Large intestine (tissue), 3 donors: Measurements from ENCODE around the gene ARRDC2. TPM values are rescaled to one million over a fixed set of nuclear protein-coding genes. Genes with fewer than 3 reads are reported as not detected.
"Not testable (repeated sequence)": the region's sequence is repeated elsewhere in the genome, so short reads cannot be mapped to it uniquely, and the experiment has no call there.

Experiments used
- DNase-seq, 2 donors: peaks; one replicate each; pipeline versions ENCODE4 v3.0.0 to v3.0.0-alpha.2; 2013
- H3K27ac ChIP-seq: one replicate; pipeline ENCODE4 v1.5.1; 2013; ENCODE audit warnings: low read length
- H3K27me3 ChIP-seq: 2 replicates; pipeline ENCODE4 v1.6.1; 2013; ENCODE audit warnings: low read length; ENCODE audit not compliant: control insufficient read depth, insufficient read depth
- H3K36me3 ChIP-seq: 2 replicates; pipeline ENCODE4 v1.6.1; 2013; ENCODE audit warnings: low read length; ENCODE audit not compliant: control insufficient read depth, insufficient read depth
- H3K4me1 ChIP-seq: one replicate; pipeline ENCODE4 v1.6.1; 2013; ENCODE audit warnings: low read length; ENCODE audit not compliant: control insufficient read depth, insufficient read depth
- H3K4me3 ChIP-seq: one replicate; pipeline ENCODE4 v1.5.1; 2013; ENCODE audit warnings: low read length
- H3K9me3 ChIP-seq: one replicate; pipeline ENCODE4 v1.6.1; 2013; ENCODE audit warnings: mild to moderate bottlenecking, low read depth, low read length, moderate library complexity; ENCODE audit not compliant: control insufficient read depth
- WGBS: methylation state at CpG from one replicate; pipeline ENCODE4 v1.1.5; 2013; ENCODE audit warnings: low lambda C conversion rate; ENCODE audit not compliant: insufficient coverage; 5-methylcytosine and 5-hydroxymethylcytosine counted together
- polyA plus RNA-seq: library from polyadenylated mRNA; unstranded; fragments of 120-200 nt; gene quantifications from one replicate; pipeline ENCODE4 v1.2.1, GENCODE V29; 2013

ARRDC2 gene
- polyA plus RNA-seq, 1 donor = 7.7 TPM

- peaks cover 12% of the 10 kb centered on the region for H3K4me1 ChIP-seq
- H3K27ac ChIP-seq = no peak overlapping the region
- no peak overlapping the region for H3K4me3 ChIP-seq
- no peaks in the 10 kb centered on the region for H3K9me3 ChIP-seq
- DNase-seq = no peak
- no peaks in the 10 kb centered on the region for H3K27me3 ChIP-seq
- peaks cover 6% of the 10 kb centered on the region for H3K36me3 ChIP-seq
- WGBS = no CpG with 5 or more reads among the region's 15 CpGs
Observed at GRCh38 chr19:18017275-18018083, 9.5 kb downstream of the ARRDC2 start.

GRCh38 chr19:18020212-18021085, 12.5 kb downstream of the ARRDC2 start:
- DNase-seq = peak in 1 of 2 donors; percentile 21
- no peaks in the 10 kb centered on the region for H3K27me3 ChIP-seq
- no peaks in the 10 kb centered on the region for H3K36me3 ChIP-seq
- peaks cover 8% of the 10 kb centered on the region for H3K4me1 ChIP-seq
- no peak overlapping the region for H3K27ac ChIP-seq
- H3K9me3 ChIP-seq = no peaks in the 10 kb centered on the region
- WGBS = no CpG with 5 or more reads among the region's 16 CpGs
- no peak overlapping the region for H3K4me3 ChIP-seq

DNA sequence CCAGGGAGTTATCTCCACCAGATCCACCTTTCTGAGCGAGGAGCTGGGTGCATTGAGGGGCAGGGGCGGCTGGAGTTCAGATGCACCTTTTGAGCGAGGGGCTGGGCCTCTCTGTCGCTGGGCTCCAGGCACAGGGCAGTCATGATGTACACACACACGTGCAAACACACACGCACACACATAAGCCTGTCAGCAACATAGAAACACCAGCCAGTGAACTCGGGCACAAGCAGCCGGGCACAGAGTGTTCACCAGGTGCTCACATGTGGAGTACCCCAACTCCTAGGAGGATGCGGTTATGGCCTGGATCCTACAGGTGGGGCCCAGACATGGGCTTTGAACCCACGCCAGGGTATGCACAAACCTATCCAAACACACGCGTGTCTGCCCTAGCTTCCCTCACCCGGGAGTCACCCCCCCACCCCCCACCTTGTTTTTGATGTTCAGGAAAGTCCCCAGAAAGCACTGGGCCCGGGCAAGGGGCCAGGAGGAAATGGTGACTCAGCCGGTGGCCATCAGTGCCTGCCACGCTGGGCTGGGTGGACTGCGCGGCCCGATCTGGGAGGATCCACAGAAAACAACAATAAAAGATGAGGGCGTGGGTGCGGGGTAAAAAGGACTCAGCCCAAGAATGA, 13.3 kb downstream of the ARRDC2 start:
- Histone ChIP-seq H3K27me3 (no peaks in the 10 kb centered on the region), H3K4me1 (peaks cover 8% of the 10 kb centered on the region), H3K36me3 (no peaks in the 10 kb centered on the region), H3K9me3 (no peaks in the 10 kb centered on the region), H3K27ac (peak overlapping the region; percentile 15), H3K4me3 (no peak overlapping the region)
- DNase-seq = peak in 1 of 2 donors; percentile 27
- no CpG with 5 or more reads among the region's 21 CpGs for WGBS

DNA sequence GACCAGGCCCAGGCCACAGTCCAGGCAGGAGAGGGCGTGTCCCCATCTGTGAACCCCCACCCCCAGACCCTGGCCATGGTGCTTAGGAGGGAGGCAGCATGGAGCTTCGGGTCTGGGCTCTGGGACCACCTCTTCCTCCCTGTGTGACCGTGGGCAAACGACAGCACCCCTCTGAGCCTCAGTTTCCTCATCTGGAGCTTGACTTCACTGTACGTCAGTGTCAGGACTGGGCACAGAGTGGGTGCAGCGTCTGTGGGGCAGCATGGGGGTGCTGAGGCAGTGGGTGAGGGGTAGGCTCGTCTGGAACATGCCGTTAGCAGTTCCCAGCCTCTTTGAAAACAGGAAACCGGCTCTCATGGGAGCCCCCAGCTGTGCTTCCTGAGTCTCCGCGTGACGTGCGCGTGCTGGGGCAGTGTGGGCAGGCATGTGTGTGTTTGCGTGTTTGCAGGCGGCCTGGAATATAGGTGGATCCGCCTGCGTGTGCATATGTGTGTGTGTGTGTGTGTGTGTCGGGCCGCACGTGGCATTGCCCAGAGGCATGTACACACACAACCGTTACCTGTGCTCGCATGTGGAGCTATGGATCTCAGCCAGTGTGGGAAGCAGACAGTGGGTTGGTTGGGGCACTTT, 15.8 kb downstream of the ARRDC2 start:
- Histone ChIP-seq H3K27me3 (no peaks in the 10 kb centered on the region), H3K9me3 (no peaks in the 10 kb centered on the region), H3K36me3 (no peaks in the 10 kb centered on the region), H3K27ac (peak overlapping the region; percentile 26), H3K4me1 (peaks cover 8% of the 10 kb centered on the region), H3K4me3 (no peak overlapping the region)
- peak; percentile 50 to 59 for DNase-seq
- no CpG with 5 or more reads among the region's 23 CpGs for WGBS

DNA sequence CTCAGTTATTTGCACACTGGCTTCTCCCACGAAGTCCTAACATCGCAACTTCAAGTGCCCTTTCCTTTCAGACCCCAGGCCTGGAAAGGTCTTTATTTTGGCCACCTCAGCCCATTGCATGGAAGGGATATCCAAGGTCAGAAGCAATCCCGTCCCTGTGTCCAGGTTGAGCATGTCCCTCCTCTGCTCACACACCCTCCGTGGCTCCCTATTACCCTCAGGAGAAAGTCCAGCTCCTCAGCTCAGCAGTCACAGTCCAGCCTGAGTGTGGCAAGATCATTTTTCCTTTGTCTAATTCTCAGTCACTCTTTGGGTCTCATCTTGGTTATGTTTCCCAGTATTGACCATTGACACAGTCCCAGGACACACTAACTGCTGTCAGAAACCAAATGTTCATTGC, 19.2 kb downstream of the ARRDC2 start:
- Histone ChIP-seq H3K27me3 (no peaks in the 10 kb centered on the region), H3K4me1 (peaks cover 12% of the 10 kb centered on the region), H3K36me3 (no peaks in the 10 kb centered on the region), H3K27ac (no peak overlapping the region), H3K9me3 (peaks cover 3% of the 10 kb centered on the region), H3K4me3 (no peak overlapping the region)
- WGBS = no CpG with 5 or more reads among the region's 4 CpGs
- DNase-seq = no peak

- no peaks in the 10 kb centered on the region for H3K36me3 ChIP-seq
- peak; percentile 78 to 82 for DNase-seq
- H3K9me3 ChIP-seq = peaks cover 3% of the 10 kb centered on the region
- H3K27ac ChIP-seq = peak overlapping the region; percentile 61
- no peaks in the 10 kb centered on the region for H3K27me3 ChIP-seq
- peaks cover 6% of the 10 kb centered on the region for H3K4me1 ChIP-seq
- no peak overlapping the region for H3K4me3 ChIP-seq
- WGBS = no CpG with 5 or more reads among the region's 8 CpGs
Observed at GRCh38 chr19:18029617-18030338, 21.8 kb downstream of the ARRDC2 start.

DNA sequence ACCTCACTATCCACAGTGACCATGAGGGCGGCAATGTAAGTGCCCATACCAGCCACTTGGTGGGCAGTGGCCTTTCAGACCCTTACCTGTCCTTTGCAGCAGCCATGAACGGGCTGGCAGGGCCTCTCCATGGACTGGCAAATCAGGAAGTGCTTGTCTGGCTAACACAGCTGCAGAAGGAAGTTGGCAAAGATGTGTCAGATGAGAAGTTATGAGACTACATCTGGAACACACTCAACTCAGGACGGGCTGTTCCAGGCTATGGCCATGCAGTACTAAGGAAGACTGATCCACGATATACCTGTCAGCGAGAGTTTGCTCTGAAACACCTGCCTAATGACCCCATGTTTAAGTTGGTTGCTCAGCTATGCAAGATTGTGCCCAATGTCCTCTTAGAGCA, 23.4 kb downstream of the ARRDC2 start:
- whole genome bisulfite sequencing = no CpG with 5 or more reads among the region's 5 CpGs

DNA sequence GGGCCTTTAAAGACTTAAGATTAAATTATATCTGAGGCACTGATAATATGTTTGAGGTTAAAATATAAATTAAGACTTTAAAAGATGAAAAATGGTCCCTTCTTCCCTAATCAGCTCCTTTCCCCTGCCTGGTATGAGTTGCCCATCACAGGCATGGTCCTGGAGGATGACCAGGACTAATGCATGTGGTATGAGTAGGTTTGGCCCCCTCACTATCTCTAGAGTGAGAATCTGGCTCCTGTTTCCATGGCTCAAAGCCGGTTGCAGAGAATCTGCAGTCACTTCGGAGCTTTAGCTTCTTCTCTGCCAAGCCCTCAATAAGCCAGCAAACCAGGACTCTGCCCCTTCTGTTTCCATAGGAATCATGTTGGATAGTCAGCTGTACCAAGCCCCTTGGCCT, 24.1 kb downstream of the ARRDC2 start:
- H3K9me3 ChIP-seq, H3K27ac ChIP-seq, H3K4me1 ChIP-seq, DNase-seq, H3K4me3 ChIP-seq, H3K36me3 ChIP-seq, H3K27me3 ChIP-seq: not testable (repeated sequence)
- no CpG with 5 or more reads among the region's 2 CpGs for WGBS

More for the DNA sequence above, 23.4 kb downstream of the ARRDC2 start:
- not testable (repeated sequence) for H3K36me3 ChIP-seq, H3K4me1 ChIP-seq, H3K27ac ChIP-seq, H3K27me3 ChIP-seq, DNase-seq, H3K9me3 ChIP-seq, H3K4me3 ChIP-seq

GRCh38 chr19:18041054-18041453, 33.1 kb downstream of the ARRDC2 start:
- no peaks in the 10 kb centered on the region for H3K36me3 ChIP-seq
- peaks cover 6% of the 10 kb centered on the region for H3K4me1 ChIP-seq
- DNase-seq = no peak
- no peak overlapping the region for H3K4me3 ChIP-seq
- no peaks in the 10 kb centered on the region for H3K27me3 ChIP-seq
- no peak overlapping the region for H3K27ac ChIP-seq
- no CpG with 5 or more reads among the region's 2 CpGs for WGBS
- peaks cover 3% of the 10 kb centered on the region for H3K9me3 ChIP-seq
